ENCODE results near the gene CRYL1.

Gene CRYL1

DNA sequence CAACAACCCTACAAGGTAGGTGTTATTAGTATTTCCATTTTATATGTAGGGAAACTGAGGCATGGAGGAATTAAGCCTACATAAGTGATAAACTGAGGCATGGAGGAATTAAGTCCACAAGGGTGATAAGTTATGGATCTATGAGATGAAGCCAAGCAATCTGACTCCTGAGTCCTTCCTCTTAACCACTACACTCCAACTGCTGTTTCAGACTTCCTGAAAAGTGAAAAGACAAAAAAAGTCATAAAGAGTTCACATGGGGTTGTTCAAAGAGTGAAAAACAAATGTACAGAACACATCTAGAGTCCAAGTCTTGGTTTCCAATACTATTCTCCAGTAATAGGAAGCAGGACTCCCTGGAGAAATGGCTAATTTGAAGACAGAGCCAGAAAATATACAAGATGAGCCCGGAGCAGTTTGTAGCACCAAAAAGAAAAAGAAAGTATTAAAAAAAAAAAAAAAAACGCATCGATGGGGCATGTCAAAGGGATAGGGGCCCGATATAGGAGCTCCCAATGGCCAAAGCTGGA is 12.1 kb downstream of the CRYL1 start:
- DNase-seq: no peak

DNA sequence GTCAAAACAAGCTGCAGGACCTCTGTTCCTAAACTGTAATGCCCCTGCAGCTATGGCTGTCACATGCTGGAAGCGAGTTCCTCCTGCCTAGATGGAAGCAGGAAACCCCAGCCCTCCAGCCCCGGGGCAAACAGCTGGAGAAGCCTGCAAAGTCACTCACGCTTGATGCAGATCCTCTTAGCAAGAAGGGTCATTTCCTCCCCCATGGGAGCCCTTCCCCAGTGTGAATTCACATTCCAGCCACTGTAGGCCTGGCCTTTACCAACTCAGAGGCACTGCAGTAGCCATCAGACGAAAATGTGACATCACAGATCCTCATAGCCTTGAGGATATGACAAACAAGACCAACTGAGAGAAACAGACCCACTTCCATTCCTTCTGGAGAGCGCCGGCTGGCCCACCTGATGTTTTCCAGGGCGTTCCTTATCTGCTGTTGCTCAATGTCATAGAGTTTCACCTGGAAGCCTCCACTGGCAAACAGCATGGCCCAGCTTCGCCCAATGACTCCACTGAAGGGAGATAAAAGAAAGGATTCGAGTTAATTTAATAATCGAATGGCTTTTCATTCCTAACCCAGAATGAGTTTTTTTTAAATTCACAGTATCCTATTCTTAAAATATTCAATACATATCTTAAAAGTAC is 13.5 kb downstream of the CRYL1 start:
- TF ChIP-seq EZH2 (optimal IDR thresholded peaks at IDR 0.05; ENCODE audit: low read depth, low read length) (no peak), EZH2phosphoT487 (IDR thresholded peaks at IDR 0.05; ENCODE audit: low read length) (no peak)
- TF ChIP-seq, protein P1, sequence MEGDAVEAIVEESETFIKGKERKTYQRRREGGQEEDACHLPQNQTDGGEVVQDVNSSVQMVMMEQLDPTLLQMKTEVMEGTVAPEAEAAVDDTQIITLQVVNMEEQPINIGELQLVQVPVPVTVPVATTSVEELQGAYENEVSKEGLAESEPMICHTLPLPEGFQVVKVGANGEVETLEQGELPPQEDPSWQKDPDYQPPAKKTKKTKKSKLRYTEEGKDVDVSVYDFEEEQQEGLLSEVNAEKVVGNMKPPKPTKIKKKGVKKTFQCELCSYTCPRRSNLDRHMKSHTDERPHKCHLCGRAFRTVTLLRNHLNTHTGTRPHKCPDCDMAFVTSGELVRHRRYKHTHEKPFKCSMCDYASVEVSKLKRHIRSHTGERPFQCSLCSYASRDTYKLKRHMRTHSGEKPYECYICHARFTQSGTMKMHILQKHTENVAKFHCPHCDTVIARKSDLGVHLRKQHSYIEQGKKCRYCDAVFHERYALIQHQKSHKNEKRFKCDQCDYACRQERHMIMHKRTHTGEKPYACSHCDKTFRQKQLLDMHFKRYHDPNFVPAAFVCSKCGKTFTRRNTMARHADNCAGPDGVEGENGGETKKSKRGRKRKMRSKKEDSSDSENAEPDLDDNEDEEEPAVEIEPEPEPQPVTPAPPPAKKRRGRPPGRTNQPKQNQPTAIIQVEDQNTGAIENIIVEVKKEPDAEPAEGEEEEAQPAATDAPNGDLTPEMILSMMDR (IDR thresholded peaks at IDR 0.05; ENCODE audit: low read length): no peak
- H3K27ac ChIP-seq (ENCODE audit: low read length): no peak overlapping the region
- DNase-seq: no peak

More for the DNA sequence above, 12.1 kb downstream of the CRYL1 start:
- Histone ChIP-seq H4K20me1 (ENCODE audit: insufficient read depth, low read length) (no peaks in the 10 kb centered on the region), H3K27ac (ENCODE audit: low read length) (no peak overlapping the region), H3K4me2 (ENCODE audit: low read depth, low read length) (no peak overlapping the region), H3K36me3 (replicated peaks; ENCODE audit: insufficient read depth, low read length) (no peaks in the 10 kb centered on the region), H3K27me3 (replicated peaks; ENCODE audit: insufficient read depth, low read length) (no peaks in the 10 kb centered on the region), H3K9me3 (replicated peaks; ENCODE audit: insufficient read depth, low read length) (no peaks in the 10 kb centered on the region), H3K4me3 (ENCODE audit: low read length) (no peak overlapping the region), H3K9ac (ENCODE audit: low read length) (no peak overlapping the region), H3F3A (ENCODE audit: insufficient read depth, low read length) (no peaks in the 10 kb centered on the region), H2AFZ (ENCODE audit: low read length) (no peak overlapping the region), H3K4me1 (ENCODE audit: low read length) (no peaks in the 10 kb centered on the region), H3K9me2 (replicated peaks; ENCODE audit: insufficient read depth, low read length) (no peaks in the 10 kb centered on the region), H3K79me2 (ENCODE audit: low read length) (no peaks in the 10 kb centered on the region)
- no peak for TF ChIP-seq EZH2 (optimal IDR thresholded peaks at IDR 0.05; ENCODE audit: low read depth, low read length)
- TF ChIP-seq, protein P1 (IDR thresholded peaks at IDR 0.05; ENCODE audit: low read length): no peak
- TF ChIP-seq EZH2phosphoT487 (IDR thresholded peaks at IDR 0.05; ENCODE audit: low read length): no peak

DNA sequence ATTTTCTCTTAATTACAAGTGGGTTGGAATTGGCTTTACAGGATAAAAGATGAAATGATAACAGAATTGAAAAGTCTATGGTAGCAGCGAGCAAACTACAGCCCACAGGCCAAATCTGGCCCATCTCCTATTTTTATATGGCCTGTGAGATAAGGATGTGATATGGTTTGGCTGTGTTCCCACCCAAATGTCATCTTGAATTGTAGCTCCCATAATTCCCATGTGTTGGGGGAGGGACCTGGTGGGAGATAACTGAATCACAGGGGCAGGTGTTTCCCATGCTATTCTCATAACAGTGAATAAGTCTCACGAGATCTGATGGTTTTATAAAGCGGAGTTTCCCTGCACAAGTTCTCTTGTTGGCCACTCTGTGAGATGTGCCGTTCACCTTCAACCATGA is 19.0 kb downstream of the CRYL1 start:
- no peak for DNase-seq
- H3K4me2 ChIP-seq (ENCODE audit: low read depth, low read length): no peak overlapping the region
- H3K36me3 ChIP-seq (replicated peaks; ENCODE audit: insufficient read depth, low read length): no peaks in the 10 kb centered on the region
- no peaks in the 10 kb centered on the region for H3F3A ChIP-seq (ENCODE audit: insufficient read depth, low read length)
- TF ChIP-seq EZH2phosphoT487 (IDR thresholded peaks at IDR 0.05; ENCODE audit: low read length) (no peak), EZH2 (optimal IDR thresholded peaks at IDR 0.05; ENCODE audit: low read depth, low read length) (no peak)
- TF ChIP-seq, protein P1 (IDR thresholded peaks at IDR 0.05; ENCODE audit: low read length): no peak
- no peaks in the 10 kb centered on the region for H3K79me2 ChIP-seq (ENCODE audit: low read length)
- no peaks in the 10 kb centered on the region for H3K27me3 ChIP-seq (replicated peaks; ENCODE audit: insufficient read depth, low read length)
- H3K9ac ChIP-seq (ENCODE audit: low read length): no peak overlapping the region
- no peaks in the 10 kb centered on the region for H4K20me1 ChIP-seq (ENCODE audit: insufficient read depth, low read length)
- H3K27ac ChIP-seq (ENCODE audit: low read length): no peak overlapping the region
- H3K9me3 ChIP-seq (replicated peaks; ENCODE audit: insufficient read depth, low read length): no peaks in the 10 kb centered on the region
- H3K4me3 ChIP-seq (ENCODE audit: low read length): no peak overlapping the region
- H3K9me2 ChIP-seq (replicated peaks; ENCODE audit: insufficient read depth, low read length): no peaks in the 10 kb centered on the region
- H3K4me1 ChIP-seq (ENCODE audit: low read length): no peaks in the 10 kb centered on the region
- H2AFZ ChIP-seq (ENCODE audit: low read length): no peak overlapping the region

More for the DNA sequence above, 13.5 kb downstream of the CRYL1 start:
- Histone ChIP-seq H3K4me3 (ENCODE audit: low read length) (no peak overlapping the region), H3K9me3 (replicated peaks; ENCODE audit: insufficient read depth, low read length) (no peaks in the 10 kb centered on the region), H3K9me2 (replicated peaks; ENCODE audit: insufficient read depth, low read length) (no peaks in the 10 kb centered on the region), H3K4me2 (ENCODE audit: low read depth, low read length) (no peak overlapping the region), H3K9ac (ENCODE audit: low read length) (no peak overlapping the region), H2AFZ (ENCODE audit: low read length) (no peak overlapping the region), H3K4me1 (ENCODE audit: low read length) (no peaks in the 10 kb centered on the region), H3F3A (ENCODE audit: insufficient read depth, low read length) (no peaks in the 10 kb centered on the region), H3K36me3 (replicated peaks; ENCODE audit: insufficient read depth, low read length) (no peaks in the 10 kb centered on the region), H3K79me2 (ENCODE audit: low read length) (no peaks in the 10 kb centered on the region), H3K27me3 (replicated peaks; ENCODE audit: insufficient read depth, low read length) (no peaks in the 10 kb centered on the region), H4K20me1 (ENCODE audit: insufficient read depth, low read length) (no peaks in the 10 kb centered on the region)

All from MM.1S (cell line).